PC-3 (cell line): ENCODE data around the gene IFT81.

Experiments used
- CTCF ChIP-seq: fragments of 300-600 bp; sonication (generic); conservative IDR thresholded peaks from 2 replicates; pipeline ENCODE4 v1.5.1; 2017; ENCODE audit warnings: antibody characterized with exemption, low read depth, mild to moderate bottlenecking, low read length
- EZH2 ChIP-seq: fragments of 300-600 bp; sonication (generic); IDR thresholded peaks from one replicate; pipeline ENCODE4 v1.6.1; 2017; ENCODE audit warnings: antibody characterized with exemption, mild to moderate bottlenecking, low read length; ENCODE audit not compliant: unreplicated experiment
- EZH2phosphoT487 ChIP-seq: fragments of 300-600 bp; sonication (generic); IDR thresholded peaks from 2 replicates; pipeline ENCODE4 v1.6.1; 2018; ENCODE audit warnings: mild to moderate bottlenecking, antibody characterized with exemption, low read length, borderline replicate concordance

- TF ChIP-seq CTCF = no peak
- no peak for TF ChIP-seq EZH2
- no peak for TF ChIP-seq EZH2phosphoT487
Observed at GRCh38 chr12:110093631-110094311, 30.4 kb upstream of the IFT81 start.
